Fibroblast of villous mesenchyme (primary cell): ENCODE measurements around the gene MED12L. TPM values are rescaled to one million over a fixed set of nuclear protein-coding genes. Genes with fewer than 3 reads are reported as not detected.

Experiments used
- DNase-seq: peaks from one replicate; pipeline ENCODE4 v3.0.0-alpha.2; 2010; ENCODE audit warnings: low read depth
- H3K4me3 ChIP-seq: 2 replicates; pipeline ENCODE4 v1.5.1; 2011; ENCODE audit warnings: low read depth, mild to moderate bottlenecking, low read length
- CTCF ChIP-seq: IDR thresholded peaks from 2 replicates; pipeline ENCODE4 v1.5.1; 2012; ENCODE audit warnings: low read depth, mild to moderate bottlenecking, low read length; ENCODE audit not compliant: insufficient read depth
- total RNA-seq: library from RNA; depleted of rRNA; stranded (reverse); fragments of >200 nt; gene quantifications from 2 replicates; pipeline ENCODE4 v1.2.3, GENCODE V29; 2012

MED12L gene
- total RNA-seq, 1 donor: 1.3 TPM

- no peak for DNase-seq
- TF ChIP-seq CTCF: no peak
- no peak overlapping the region for H3K4me3 ChIP-seq
Measured at GRCh38 chr3:151467069-151467468, 381.6 kb downstream of the MED12L start.

- no peak overlapping the region for H3K4me3 ChIP-seq
- peak; percentile 98 for TF ChIP-seq CTCF
- DNase-seq: peak; percentile 69
Measured at GRCh38 chr3:151468284-151468917, 382.9 kb downstream of the MED12L start.

GRCh38 chr3:151476344-151477018, 391.0 kb downstream of the MED12L start:
- no peak for DNase-seq
- no peak for TF ChIP-seq CTCF
- H3K4me3 ChIP-seq: no peak overlapping the region

- no peak overlapping the region for H3K4me3 ChIP-seq
- DNase-seq: no peak
Measured at GRCh38 chr3:151477591-151478334, 392.3 kb downstream of the MED12L start.

GRCh38 chr3:151478335-151478697, 392.9 kb downstream of the MED12L start:
- no peak overlapping the region for H3K4me3 ChIP-seq
- no peak for DNase-seq
- no peak for TF ChIP-seq CTCF

More at GRCh38 chr3:151477591-151478334, 392.3 kb downstream of the MED12L start:
- TF ChIP-seq CTCF: no peak

- TF ChIP-seq CTCF: no peak
- peak; percentile 50 for DNase-seq
- no peak overlapping the region for H3K4me3 ChIP-seq
Measured at GRCh38 chr3:151479452-151479851, 394.0 kb downstream of the MED12L start.
